Brain microvascular endothelial cell (primary cell): ENCODE results near the gene TNIK.

ENCODE experiments used
- DNase-seq: peaks from one replicate; pipeline ENCODE4 v3.0.0-alpha.2; 2020
- H3K27ac ChIP-seq: fragments of 250-450 bp; sonication (Bioruptor Pico); 2 replicates; pipeline ENCODE4 v1.5.1; 2020; ENCODE audit warnings: mild to moderate bottlenecking, moderate library complexity
- H3K27me3 ChIP-seq: fragments of 250-450 bp; sonication (Bioruptor Pico); replicated peaks from 2 replicates; pipeline ENCODE4 v1.5.1; 2020; ENCODE audit warnings: mild to moderate bottlenecking
- H3K36me3 ChIP-seq: fragments of 250-450 bp; sonication (Bioruptor Pico); replicated peaks from 2 replicates; pipeline ENCODE4 v1.5.1; 2020; ENCODE audit warnings: mild to moderate bottlenecking
- H3K4me3 ChIP-seq: 2 replicates; pipeline ENCODE4 v1.5.1; 2011; ENCODE audit warnings: low read depth, mild to moderate bottlenecking, control low read depth, low read length, moderate library complexity
- in situ Hi-C: cut with HindIII; loops from 2 replicates; pipeline ENCODE4 v1.10.0; 2017; ENCODE audit warnings: low sequenced_read_pairs, low pct_ligation_motif_present
- TF ChIP-seq, protein P1 (sequence below): IDR thresholded peaks from 2 replicates; pipeline ENCODE4 v1.5.1; 2011; ENCODE audit warnings: low read depth, mild to moderate bottlenecking, moderate library complexity, low read length, control low read depth, inconsistent platforms; ENCODE audit errors: missing control alignments

Gene TNIK

GRCh38 chr3:171172070-171172469 lies 288.1 kb downstream of the TNIK start:
- H3K27ac ChIP-seq, result no peak overlapping the region
- no peak for DNase-seq
- no peaks in the 10 kb centered on the region for H3K27me3 ChIP-seq
- TF ChIP-seq, protein P1, sequence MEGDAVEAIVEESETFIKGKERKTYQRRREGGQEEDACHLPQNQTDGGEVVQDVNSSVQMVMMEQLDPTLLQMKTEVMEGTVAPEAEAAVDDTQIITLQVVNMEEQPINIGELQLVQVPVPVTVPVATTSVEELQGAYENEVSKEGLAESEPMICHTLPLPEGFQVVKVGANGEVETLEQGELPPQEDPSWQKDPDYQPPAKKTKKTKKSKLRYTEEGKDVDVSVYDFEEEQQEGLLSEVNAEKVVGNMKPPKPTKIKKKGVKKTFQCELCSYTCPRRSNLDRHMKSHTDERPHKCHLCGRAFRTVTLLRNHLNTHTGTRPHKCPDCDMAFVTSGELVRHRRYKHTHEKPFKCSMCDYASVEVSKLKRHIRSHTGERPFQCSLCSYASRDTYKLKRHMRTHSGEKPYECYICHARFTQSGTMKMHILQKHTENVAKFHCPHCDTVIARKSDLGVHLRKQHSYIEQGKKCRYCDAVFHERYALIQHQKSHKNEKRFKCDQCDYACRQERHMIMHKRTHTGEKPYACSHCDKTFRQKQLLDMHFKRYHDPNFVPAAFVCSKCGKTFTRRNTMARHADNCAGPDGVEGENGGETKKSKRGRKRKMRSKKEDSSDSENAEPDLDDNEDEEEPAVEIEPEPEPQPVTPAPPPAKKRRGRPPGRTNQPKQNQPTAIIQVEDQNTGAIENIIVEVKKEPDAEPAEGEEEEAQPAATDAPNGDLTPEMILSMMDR, result peak; percentile 55
- in situ Hi-C loops, result no loop called here
- H3K4me3 ChIP-seq, result no peak overlapping the region
- peaks cover 9% of the 10 kb centered on the region for H3K36me3 ChIP-seq

GRCh38 chr3:171169866-171170265 lies 290.3 kb downstream of the TNIK start:
- Histone ChIP-seq H3K4me3 (no peak overlapping the region), H3K27ac (no peak overlapping the region), H3K36me3 (peaks cover 14% of the 10 kb centered on the region), H3K27me3 (no peaks in the 10 kb centered on the region)
- TF ChIP-seq, protein P1, result no peak
- in situ Hi-C loops, result no loop called here
- no peak for DNase-seq

DNA sequence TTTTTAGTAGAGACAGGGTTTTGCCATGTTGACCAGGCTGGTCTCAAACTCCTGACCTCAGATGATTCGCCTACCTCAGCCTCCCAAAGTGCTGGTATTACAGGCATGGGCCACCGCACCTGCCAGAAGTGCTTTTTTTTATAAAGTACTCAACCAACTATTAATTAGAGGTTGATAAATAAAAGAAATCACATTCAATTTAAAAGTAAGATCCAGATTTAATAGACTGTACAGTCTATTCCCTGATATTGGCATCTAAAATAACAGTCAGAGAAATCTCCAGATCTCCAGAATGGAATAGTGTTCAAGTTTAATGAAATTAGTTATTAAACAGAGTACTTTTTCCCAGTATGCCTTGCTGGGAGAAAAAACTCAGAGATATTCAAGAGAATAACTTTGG lies 290.8 kb downstream of the TNIK start:
- H3K36me3 ChIP-seq, result peaks cover 14% of the 10 kb centered on the region
- H3K27ac ChIP-seq, result no peak overlapping the region
- TF ChIP-seq, protein P1, result no peak
- H3K27me3 ChIP-seq, result no peaks in the 10 kb centered on the region
- H3K4me3 ChIP-seq, result no peak overlapping the region
- in situ Hi-C loops, result no loop called here
- no peak for DNase-seq

DNA sequence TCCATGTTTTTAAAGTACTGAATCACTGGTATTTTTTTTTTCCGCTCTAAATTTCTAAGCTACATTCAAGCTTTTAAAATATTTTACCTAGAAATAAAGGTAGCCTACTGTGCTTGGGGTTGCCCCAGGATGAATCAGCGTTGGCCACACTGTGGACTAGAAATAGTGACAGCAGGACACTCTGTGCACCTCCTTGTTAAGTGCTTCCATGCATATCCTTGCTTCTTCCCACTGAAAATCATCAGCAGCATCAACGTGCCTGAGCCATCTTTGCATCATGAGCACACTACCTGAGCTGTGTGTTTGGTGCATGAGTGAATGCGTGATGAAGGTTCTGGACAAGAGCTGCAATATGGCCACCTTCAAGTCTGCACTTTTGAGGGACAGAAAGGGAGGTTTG lies 291.7 kb downstream of the TNIK start:
- Histone ChIP-seq H3K4me3 (no peak overlapping the region), H3K36me3 (peaks cover 14% of the 10 kb centered on the region), H3K27ac (no peak overlapping the region), H3K27me3 (no peaks in the 10 kb centered on the region)
- DNase-seq, result no peak
- in situ Hi-C loops, result no loop called here
- TF ChIP-seq, protein P1, result no peak

DNA sequence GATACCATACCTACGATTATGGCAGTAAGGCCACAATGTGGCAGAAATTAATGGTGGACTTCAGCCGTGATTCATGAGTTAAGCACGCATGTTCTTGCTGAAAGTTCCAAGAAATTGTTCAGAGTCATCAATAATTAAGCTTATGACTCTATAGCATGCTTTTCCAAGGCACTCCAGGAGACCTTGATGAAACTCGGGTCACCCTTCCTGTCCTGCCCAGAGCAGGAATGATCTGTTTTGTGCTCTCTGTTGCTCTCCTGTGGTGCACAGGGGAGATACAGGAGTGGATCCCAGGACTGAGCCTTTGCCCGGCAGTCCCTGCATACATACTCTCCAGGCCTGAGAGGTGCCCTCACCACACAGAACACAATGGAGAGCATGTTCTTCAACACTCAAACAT lies 292.1 kb downstream of the TNIK start:
- in situ Hi-C loops, result no loop called here
- Histone ChIP-seq H3K36me3 (peaks cover 15% of the 10 kb centered on the region), H3K4me3 (no peak overlapping the region), H3K27me3 (no peaks in the 10 kb centered on the region), H3K27ac (no peak overlapping the region)
- DNase-seq, result peak; percentile 10
- TF ChIP-seq, protein P1, result peak; percentile 69

DNA sequence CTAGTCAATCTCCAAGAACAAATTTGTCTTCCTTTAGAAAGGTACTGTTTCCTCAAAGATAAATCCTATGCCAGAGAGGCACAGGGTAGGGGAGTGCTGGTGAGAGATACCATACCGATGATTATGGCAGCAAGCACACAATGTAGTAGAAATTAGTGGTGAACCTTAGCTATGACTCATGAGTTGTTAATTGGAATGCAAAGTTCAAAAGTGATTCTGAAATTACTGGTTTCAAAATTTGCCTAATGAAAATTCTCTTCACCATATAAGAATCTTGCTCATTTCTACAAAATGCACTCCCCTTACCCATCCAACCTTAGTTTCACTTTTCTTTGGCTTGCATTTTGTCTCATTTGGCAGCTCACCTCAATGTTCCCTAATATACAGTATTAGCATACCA lies 294.2 kb downstream of the TNIK start:
- Histone ChIP-seq H3K27me3 (no peaks in the 10 kb centered on the region), H3K27ac (no peak overlapping the region), H3K4me3 (no peak overlapping the region), H3K36me3 (peaks cover 10% of the 10 kb centered on the region)
- TF ChIP-seq, protein P1, result no peak
- no peak for DNase-seq
- in situ Hi-C loops, result no loop called here
